H9 (cell line): ENCODE measurements around the gene LBX1. TPM values are rescaled to one million over a fixed set of nuclear protein-coding genes. Genes with fewer than 3 reads are reported as not detected.
"Not testable (repeated sequence)": the region's sequence is repeated elsewhere in the genome, so short reads cannot be mapped to it uniquely, and the experiment has no call there.

Experiments
- DNase-seq: peaks from one replicate; pipeline ENCODE4 v3.0.0-alpha.2; 2017
- H2AFZ ChIP-seq: one replicate; pipeline ENCODE4 v1.6.1; 2013; ENCODE audit warnings: mild to moderate bottlenecking, low read length, control low read depth, moderate library complexity
- H2AK5ac ChIP-seq: 2 replicates; pipeline ENCODE4 v1.6.1; 2013; ENCODE audit warnings: low read length, control low read depth, mixed read lengths; ENCODE audit not compliant: insufficient read length
- H2BK120ac ChIP-seq: one replicate; pipeline ENCODE4 v1.6.1; 2013; ENCODE audit warnings: low read depth, mild to moderate bottlenecking, low read length, control low read depth, inconsistent platforms; ENCODE audit not compliant: poor library complexity, severe bottlenecking
- H2BK12ac ChIP-seq: 2 replicates; pipeline ENCODE4 v1.6.1; 2013; ENCODE audit warnings: low read length, control low read depth, mixed read lengths, low read depth; ENCODE audit not compliant: insufficient read length
- H2BK15ac ChIP-seq: 2 replicates; pipeline ENCODE4 v1.6.1; 2013; ENCODE audit warnings: low read depth, low read length, control low read depth
- H2BK20ac ChIP-seq: one replicate; pipeline ENCODE4 v1.6.1; 2013; ENCODE audit warnings: low read depth, mild to moderate bottlenecking, low read length, control low read depth, inconsistent platforms; ENCODE audit not compliant: poor library complexity, severe bottlenecking
- H2BK5ac ChIP-seq: 2 replicates; pipeline ENCODE4 v1.6.1; 2013; ENCODE audit warnings: low read length, control low read depth, mixed read lengths; ENCODE audit not compliant: insufficient read length
- H3K14ac ChIP-seq: 2 replicates; pipeline ENCODE4 v1.6.1; 2013; ENCODE audit warnings: low read length, control low read depth; ENCODE audit not compliant: insufficient read depth
- H3K18ac ChIP-seq: 2 replicates; pipeline ENCODE4 v1.6.1; 2013; ENCODE audit warnings: low read depth, mild to moderate bottlenecking, mixed read lengths, low read length, control low read depth; ENCODE audit not compliant: insufficient read length
- H3K23ac ChIP-seq: 2 replicates; pipeline ENCODE4 v1.6.1; 2013; ENCODE audit warnings: low read length, control low read depth, mixed read lengths, low read depth; ENCODE audit not compliant: insufficient read length
- H3K23me2 ChIP-seq: 2 replicates; pipeline ENCODE4 v1.6.1; 2013; ENCODE audit warnings: low read depth, mild to moderate bottlenecking, mixed read lengths, low read length, control low read depth; ENCODE audit not compliant: insufficient read length, poor library complexity, severe bottlenecking
- H3K27ac ChIP-seq: 2 replicates; pipeline ENCODE4 v1.5.1; 2013; ENCODE audit warnings: low read length, control low read depth, mixed read lengths, low read depth; ENCODE audit not compliant: insufficient read length
- H3K27me3 ChIP-seq: 2 replicates; pipeline ENCODE4 v1.6.1; 2013; ENCODE audit warnings: low read length, control low read depth, inconsistent platforms; ENCODE audit not compliant: insufficient read depth
- H3K4ac ChIP-seq: 2 replicates; pipeline ENCODE4 v1.6.1; 2013; ENCODE audit warnings: low read depth, mild to moderate bottlenecking, control low read depth, inconsistent platforms, low read length, moderate library complexity
- H3K4me1 ChIP-seq: 2 replicates; pipeline ENCODE4 v1.6.1; 2013; ENCODE audit warnings: low read length, control low read depth, inconsistent platforms; ENCODE audit not compliant: insufficient read depth
- H3K4me2 ChIP-seq: 2 replicates; pipeline ENCODE4 v1.6.1; 2013; ENCODE audit warnings: low read length, control low read depth, mixed read lengths; ENCODE audit not compliant: insufficient read length, insufficient read depth
- H3K56ac ChIP-seq: 2 replicates; pipeline ENCODE4 v1.6.1; 2013; ENCODE audit warnings: low read depth, mild to moderate bottlenecking, mixed read lengths, low read length, control low read depth; ENCODE audit not compliant: insufficient read length
- H3K79me1 ChIP-seq: 2 replicates; pipeline ENCODE4 v1.6.1; 2013; ENCODE audit warnings: low read depth, mild to moderate bottlenecking, moderate library complexity, low read length, control low read depth, inconsistent platforms; ENCODE audit not compliant: insufficient read depth, poor library complexity, severe bottlenecking
- H3K79me2 ChIP-seq: 2 replicates; pipeline ENCODE4 v1.6.1; 2013; ENCODE audit warnings: low read length, control low read depth, inconsistent platforms; ENCODE audit not compliant: insufficient read depth
- H3K9ac ChIP-seq: 2 replicates; pipeline ENCODE4 v1.6.1; 2013; ENCODE audit warnings: low read length, control low read depth, mixed read lengths; ENCODE audit not compliant: insufficient read length; ENCODE audit errors: extremely low read depth
- H3K9me3 ChIP-seq: one replicate; pipeline ENCODE4 v1.6.1; 2013; ENCODE audit warnings: low read depth, low read length, inconsistent platforms; ENCODE audit not compliant: control insufficient read depth
- H3T11ph ChIP-seq: one replicate; pipeline ENCODE4 v1.6.1; 2013; ENCODE audit warnings: mild to moderate bottlenecking, low read length, control low read depth, inconsistent platforms
- H4K20me1 ChIP-seq: one replicate; pipeline ENCODE4 v1.6.1; 2013; ENCODE audit not compliant: control insufficient read depth, insufficient read length, insufficient read depth
- H4K5ac ChIP-seq: 2 replicates; pipeline ENCODE4 v1.6.1; 2013; ENCODE audit warnings: low read depth, mild to moderate bottlenecking, mixed read lengths, low read length, control low read depth; ENCODE audit not compliant: insufficient read length
- H4K8ac ChIP-seq: replicated peaks from 2 replicates; pipeline ENCODE4 v1.6.1; 2013; ENCODE audit warnings: low read length, control low read depth, mixed read lengths, low read depth; ENCODE audit not compliant: insufficient read length
- H4K91ac ChIP-seq: 2 replicates; pipeline ENCODE4 v1.6.1; 2013; ENCODE audit warnings: low read depth, mild to moderate bottlenecking, moderate library complexity, mixed read lengths, low read length, control low read depth; ENCODE audit not compliant: insufficient read length
- H3K27ac Mint-ChIP-seq, 3 experiments: 2 replicates in 2 of 3; 3 replicates in 1 of 3; pipeline ENCODE4 v1.8.0; 2020 to 2021; ENCODE audit warnings: mixed read lengths in 3 of 3, mild to moderate bottlenecking in 1 of 3, moderate library complexity in 1 of 3
- H3K27me3 Mint-ChIP-seq: 2 replicates; pipeline ENCODE4 v1.8.0; 2021; ENCODE audit warnings: low read depth, mild to moderate bottlenecking, moderate library complexity, mixed read lengths
- H3K36me3 Mint-ChIP-seq, 3 experiments: 2 replicates in 2 of 3; 3 replicates in 1 of 3; pipeline ENCODE4 v1.8.0; 2020 to 2021; ENCODE audit warnings: low read depth in 3 of 3, mixed read lengths in 3 of 3; ENCODE audit not compliant: insufficient read depth in 1 of 3
- H3K4me1 Mint-ChIP-seq, 2 experiments: 2 replicates each; pipeline ENCODE4 v1.8.0; 2020; ENCODE audit warnings: mixed read lengths in 2 of 2
- H3K4me3 Mint-ChIP-seq, 2 experiments: 2 replicates in 1 of 2; 3 replicates in 1 of 2; pipeline ENCODE4 v1.8.0; 2020 to 2021; ENCODE audit warnings: mild to moderate bottlenecking in 2 of 2, mixed read lengths in 2 of 2, moderate library complexity in 1 of 2
- H3K9me3 Mint-ChIP-seq, 2 experiments: 2 replicates in 1 of 2; 3 replicates in 1 of 2; pipeline ENCODE4 v1.8.0; 2020; ENCODE audit warnings: mild to moderate bottlenecking in 2 of 2, mixed read lengths in 2 of 2, moderate library complexity in 1 of 2
- WGBS: extraction: QIAGEN DNeasy Blood & Tissue Kit; methylation state at CpG from one replicate; pipeline ENCODE4 v1.1.7; 2013; ENCODE audit warnings: missing lambda C conversion rate, low lambda C conversion rate, mixed read lengths; ENCODE audit not compliant: insufficient read length; ENCODE audit errors: extremely low coverage; 5-methylcytosine and 5-hydroxymethylcytosine counted together
- total RNA-seq: library from RNA; stranded (reverse); gene quantifications from 2 replicates; pipeline ENCODE4 v1.2.1, GENCODE V29; 2021

The LBX1 gene
- total RNA-seq, 1 experiment from 2014 or later, result not detected

- H3K14ac ChIP-seq, H4K20me1 ChIP-seq, H2BK15ac ChIP-seq, H3K56ac ChIP-seq, H3K4me3 Mint-ChIP-seq, H2AK5ac ChIP-seq, H4K5ac ChIP-seq, H2AFZ ChIP-seq, H3T11ph ChIP-seq, H4K8ac ChIP-seq, H3K27ac ChIP-seq, H3K79me1 ChIP-seq, H3K4me1 ChIP-seq, H3K27ac Mint-ChIP-seq, H2BK12ac ChIP-seq, H3K23ac ChIP-seq, H2BK120ac ChIP-seq, H3K9ac ChIP-seq, H3K4ac ChIP-seq, H3K9me3 Mint-ChIP-seq, H2BK5ac ChIP-seq, H3K79me2 ChIP-seq, H3K18ac ChIP-seq, H3K4me2 ChIP-seq, DNase-seq, H2BK20ac ChIP-seq, H3K23me2 ChIP-seq, H3K36me3 Mint-ChIP-seq, H4K91ac ChIP-seq, H3K4me1 Mint-ChIP-seq, H3K9me3 ChIP-seq, H3K27me3 ChIP-seq: not testable (repeated sequence)
- WGBS, result no CpG with 5 or more reads among the region's 8 CpGs
- peaks cover 15% of the 10 kb centered on the region for H3K27me3 Mint-ChIP-seq
These were observed 30.8 kb downstream of the LBX1 start for GRCh38 chr10:101198326-101198977.
